GM19099 (cell line): ENCODE results near the gene ZBTB40.

Experiments used
- POLR2A ChIP-seq: IDR thresholded peaks from 3 replicates; pipeline ENCODE4 v1.6.1; 2011; ENCODE audit warnings: low read depth; ENCODE audit not compliant: insufficient read length; ENCODE audit errors: extremely low read depth

The ZBTB40 gene

GRCh38 chr1:22476566-22476965 is 24.9 kb downstream of the ZBTB40 start:
- no peak for TF ChIP-seq POLR2A

- TF ChIP-seq POLR2A, result no peak
Measured at GRCh38 chr1:22483121-22483520, 31.5 kb downstream of the ZBTB40 start.

DNA sequence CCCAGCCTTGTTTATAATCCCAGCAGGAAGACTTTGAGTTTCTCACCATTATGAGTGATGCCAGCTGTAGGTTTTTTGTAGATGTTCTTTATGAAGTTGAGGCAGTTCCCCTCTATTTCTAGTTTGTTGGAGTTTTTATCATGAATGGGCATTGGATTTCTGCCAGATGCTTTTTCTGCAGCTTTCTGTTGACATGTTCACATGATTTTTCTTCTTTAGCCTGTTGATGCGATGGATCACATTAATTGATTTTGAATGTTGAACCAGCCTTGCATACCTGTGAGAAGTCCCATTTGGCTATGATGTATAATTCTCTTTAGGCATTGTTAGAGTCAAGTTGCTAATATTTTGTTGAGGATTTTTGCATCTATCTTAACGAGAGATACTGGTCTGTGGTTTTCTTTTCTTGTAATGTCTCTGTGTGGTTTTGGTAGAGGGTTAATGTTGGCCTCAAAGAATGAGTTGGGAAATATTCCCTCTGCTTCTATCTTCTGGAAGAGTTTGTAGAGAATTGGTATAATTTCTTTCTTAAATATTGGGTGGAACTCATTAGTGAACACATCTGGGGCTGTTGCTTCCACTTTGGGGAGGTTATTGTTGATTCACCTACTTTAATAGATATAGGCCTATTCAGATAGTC is 33.2 kb downstream of the ZBTB40 start:
- no peak for TF ChIP-seq POLR2A

- TF ChIP-seq POLR2A, result no peak
Measured at GRCh38 chr1:22485431-22485830, 33.8 kb downstream of the ZBTB40 start.

DNA sequence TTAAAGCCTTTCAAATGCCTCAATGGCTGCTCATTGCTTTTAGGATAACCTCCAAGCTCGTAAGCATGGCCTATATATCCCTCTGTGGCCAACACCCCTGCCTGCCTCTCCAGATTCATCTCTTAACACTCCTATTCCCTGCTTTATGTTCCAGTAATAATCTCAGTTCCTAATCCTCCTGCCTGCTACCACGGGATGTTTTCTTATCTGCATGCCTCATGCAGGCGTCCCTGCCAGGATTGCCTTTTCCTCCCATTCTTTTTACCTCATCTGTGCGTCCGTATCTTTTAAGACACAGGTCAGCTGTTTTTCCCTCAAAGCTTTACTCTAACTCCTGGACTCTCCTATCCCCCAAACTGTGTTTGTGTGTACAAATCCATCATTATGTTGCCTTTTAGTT is 36.1 kb downstream of the ZBTB40 start:
- no peak for TF ChIP-seq POLR2A

GRCh38 chr1:22488319-22488718 is 36.7 kb downstream of the ZBTB40 start:
- TF ChIP-seq POLR2A, result no peak

DNA sequence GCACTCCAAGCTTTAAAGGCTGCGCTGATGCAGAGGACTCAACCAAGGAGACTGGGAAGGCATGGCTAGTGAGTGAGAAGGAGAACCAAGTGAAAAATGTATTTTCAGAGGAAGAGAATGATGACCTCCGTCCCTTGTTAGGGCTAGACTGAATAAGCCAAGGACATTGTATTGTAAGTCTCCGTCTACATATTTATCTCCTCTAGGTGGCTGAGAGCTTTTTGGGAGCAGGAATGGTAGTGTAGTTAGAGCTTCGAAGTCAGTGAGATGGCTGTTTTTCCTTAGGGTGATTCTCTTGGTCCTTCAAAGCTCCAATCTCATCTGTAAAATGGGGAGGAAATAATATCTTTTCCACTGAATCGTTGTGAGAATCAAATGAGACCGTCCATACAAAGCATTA is 37.6 kb downstream of the ZBTB40 start:
- TF ChIP-seq POLR2A, result no peak

DNA sequence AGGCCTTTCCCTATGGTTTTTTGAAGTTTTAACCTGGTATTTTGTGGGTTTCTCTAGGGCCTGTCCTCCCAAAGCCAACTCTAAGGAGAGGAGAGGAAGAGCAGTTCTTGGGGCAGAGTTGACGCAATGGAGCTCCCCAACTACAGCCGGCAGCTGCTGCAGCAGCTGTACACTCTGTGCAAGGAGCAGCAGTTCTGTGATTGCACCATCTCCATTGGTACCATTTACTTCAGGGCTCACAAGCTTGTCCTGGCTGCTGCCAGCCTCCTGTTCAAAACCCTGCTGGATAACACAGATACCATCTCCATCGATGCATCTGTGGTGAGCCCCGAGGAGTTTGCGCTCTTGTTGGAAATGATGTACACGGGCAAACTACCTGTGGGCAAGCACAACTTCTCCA is 38.2 kb downstream of the ZBTB40 start:
- no peak for TF ChIP-seq POLR2A

- no peak for TF ChIP-seq POLR2A
Measured at GRCh38 chr1:22490309-22490708, 38.7 kb downstream of the ZBTB40 start.

GRCh38 chr1:22491995-22492715 is 40.5 kb downstream of the ZBTB40 start:
- no peak for TF ChIP-seq POLR2A

- no peak for TF ChIP-seq POLR2A
Measured at GRCh38 chr1:22494144-22494543, 42.5 kb downstream of the ZBTB40 start.

DNA sequence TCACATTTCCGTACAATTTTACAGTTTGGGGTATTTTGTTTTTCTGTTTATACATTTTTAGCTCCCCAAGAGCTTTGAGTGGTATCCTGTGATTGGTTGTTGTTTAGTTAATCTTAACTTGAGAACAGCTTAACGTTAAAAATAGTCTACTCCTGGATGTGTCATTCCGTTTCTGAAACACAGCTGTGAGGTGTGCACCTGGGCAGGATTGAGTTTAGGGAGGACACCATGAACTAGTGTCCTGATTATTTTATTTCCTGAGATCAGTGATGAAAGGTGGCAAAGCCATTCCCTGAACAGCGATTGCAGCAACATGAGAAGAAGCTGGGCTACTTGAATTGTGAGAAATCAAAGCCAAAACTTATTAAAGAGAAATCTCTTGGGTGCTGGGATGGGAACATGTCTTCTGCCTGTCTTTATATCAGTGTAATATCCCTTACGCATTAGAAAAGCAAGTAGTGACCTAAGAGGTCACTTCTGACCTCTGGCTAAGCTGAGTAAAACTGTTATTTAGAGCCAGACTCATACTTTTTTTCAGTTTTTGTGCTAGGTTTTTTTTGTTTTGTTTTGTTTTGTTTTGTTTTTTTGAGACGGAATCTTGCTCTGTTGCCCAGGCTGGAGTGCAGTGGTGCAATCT is 43.4 kb downstream of the ZBTB40 start:
- no peak for TF ChIP-seq POLR2A

DNA sequence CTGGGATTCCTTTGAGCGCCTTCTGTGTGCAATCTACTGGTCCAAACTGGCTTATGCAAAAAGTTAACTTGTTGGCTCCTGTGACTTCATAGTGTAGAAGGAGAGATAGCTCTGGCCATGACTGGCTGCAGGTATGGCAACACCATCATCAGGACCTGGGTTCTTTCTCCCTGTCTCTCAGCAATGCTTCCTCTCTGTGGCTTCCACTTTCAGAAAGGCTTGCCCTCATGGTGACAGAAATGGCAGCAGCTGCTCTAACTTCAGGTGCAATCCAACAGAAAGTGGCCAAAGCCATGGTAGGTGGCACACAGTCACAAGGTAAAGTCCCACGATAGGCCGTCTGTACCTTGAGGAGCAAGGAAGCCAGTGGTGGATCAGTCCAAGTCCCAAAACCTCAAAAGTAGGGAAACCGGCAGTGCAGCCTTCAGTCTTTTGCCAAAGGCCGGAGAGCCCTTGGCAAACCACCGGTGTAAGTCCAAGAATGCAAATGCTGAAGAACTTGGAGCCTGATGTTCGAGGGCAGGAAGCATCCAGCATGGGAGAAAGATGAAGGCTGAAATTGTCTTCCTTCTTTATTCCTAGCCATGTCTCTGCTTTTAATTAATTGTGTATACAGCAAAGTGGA is 45.0 kb downstream of the ZBTB40 start:
- no peak for TF ChIP-seq POLR2A

GRCh38 chr1:22498463-22498862 is 46.8 kb downstream of the ZBTB40 start:
- no peak for TF ChIP-seq POLR2A

GRCh38 chr1:22500058-22500457 is 48.4 kb downstream of the ZBTB40 start:
- TF ChIP-seq POLR2A, result no peak

DNA sequence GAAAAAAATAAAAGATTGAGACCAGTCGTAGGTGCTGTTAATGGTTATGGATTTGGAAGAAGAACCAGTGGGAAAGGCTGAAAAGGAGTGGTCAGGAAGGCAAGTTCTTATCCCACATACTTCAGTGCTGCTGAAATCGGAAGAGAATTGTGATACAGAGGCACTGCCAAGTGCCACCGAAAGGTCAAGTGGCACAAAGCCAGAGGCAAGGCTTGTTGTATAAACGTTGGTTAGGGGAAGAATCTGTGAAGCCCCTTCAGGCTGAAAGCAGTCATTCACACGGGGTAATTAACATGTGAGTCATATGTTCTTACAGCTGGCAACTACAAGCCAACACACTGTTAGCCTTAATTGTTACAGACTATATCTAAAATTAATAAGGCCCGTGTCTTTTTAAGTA is 48.8 kb downstream of the ZBTB40 start:
- TF ChIP-seq POLR2A, result no peak
